H1 (cell line): ENCODE measurements around the gene SOX6. TPM values are rescaled to one million over a fixed set of nuclear protein-coding genes. Genes with fewer than 3 reads are reported as not detected.
A peak's percentile ranks its signal among the peaks of the same experiment; 100 is the strongest.

Experiments
- CTCF ChIA-PET: fragments of 300-600 bp; sonication (Branson Sonifier 250); formaldehyde crosslinking; loops from one replicate; lab custom pipeline; 2021; ENCODE audit not compliant: partially characterized antibody; lab: Charles Lee
- POLR2A ChIA-PET: fragments of 300-600 bp; sonication (Branson Sonifier 250); formaldehyde crosslinking; loops from one replicate; lab custom pipeline; 2021; ENCODE audit warnings: inconsistent platforms; ENCODE audit not compliant: partially characterized antibody; lab: Charles Lee
- DNase-seq, 2 experiments: peaks; one replicate each; pipeline versions ENCODE4 v3.0.0 to v3.0.0-alpha.2; 2010 to 2022; ENCODE audit warnings: low spot score in 2 of 2, low read depth in 1 of 2, mixed read lengths in 1 of 2
- FAIRE-seq: peaks from 2 replicates; lab custom pipeline; 2011; peaks lifted over from hg19 to GRCh38; lab: Jason Lieb, UNC
- H2AFZ ChIP-seq: 2 replicates; pipeline ENCODE4 v1.8.1; 2012; ENCODE audit warnings: low read length, inconsistent platforms
- H2AK5ac ChIP-seq: 2 replicates; pipeline ENCODE4 v1.6.1; 2013; ENCODE audit warnings: low read depth, low read length
- H2BK120ac ChIP-seq: replicated peaks from 2 replicates; pipeline ENCODE3; 2013; ENCODE audit warnings: low read depth, low read length, inconsistent platforms
- H2BK12ac ChIP-seq: 2 replicates; pipeline ENCODE4 v1.6.1; 2013; ENCODE audit warnings: low read depth, low read length
- H2BK15ac ChIP-seq: 2 replicates; pipeline ENCODE4 v1.6.1; 2013; ENCODE audit warnings: low read length
- H2BK20ac ChIP-seq: 2 replicates; pipeline ENCODE4 v1.6.1; 2013; ENCODE audit warnings: low read length
- H2BK5ac ChIP-seq: 2 replicates; pipeline ENCODE4 v1.6.1; 2013; ENCODE audit warnings: low read depth, low read length
- H3K14ac ChIP-seq: 2 replicates; pipeline ENCODE4 v1.6.1; 2013; ENCODE audit warnings: inconsistent platforms; ENCODE audit not compliant: insufficient read length
- H3K18ac ChIP-seq: 2 replicates; pipeline ENCODE4 v1.6.1; 2013; ENCODE audit warnings: low read length; ENCODE audit errors: extremely low read depth
- H3K23ac ChIP-seq: 2 replicates; pipeline ENCODE4 v1.6.1; 2013; ENCODE audit warnings: inconsistent platforms; ENCODE audit not compliant: insufficient read length
- H3K23me2 ChIP-seq: 2 replicates; pipeline ENCODE4 v1.6.1; 2013; ENCODE audit warnings: low read depth, low read length
- H3K27ac ChIP-seq: 2 replicates; pipeline ENCODE4 v1.6.1; 2011; ENCODE audit warnings: low read depth, low read length, inconsistent platforms
- H3K27me3 ChIP-seq, 4 experiments: replicated peaks in 1 of 4; 1 replicate in 1 of 4; 2 replicates in 3 of 4; pipeline versions ENCODE4 v1.6.1 to v1.8.1; 2011 to 2013; ENCODE audit warnings: low read length in 3 of 4, mild to moderate bottlenecking in 3 of 4, inconsistent platforms in 2 of 4, mixed read lengths in 2 of 4, moderate library complexity in 1 of 4; ENCODE audit not compliant: control insufficient read depth in 3 of 4, insufficient read depth in 3 of 4; ENCODE audit errors: extremely low read depth in 1 of 4
- H3K36me3 ChIP-seq, 4 experiments: 2 replicates each; pipeline versions ENCODE4 v1.6.1 to v1.8.1; 2011 to 2013; ENCODE audit warnings: mild to moderate bottlenecking in 4 of 4, low read length in 3 of 4, moderate library complexity in 2 of 4, control low read depth in 1 of 4, inconsistent platforms in 1 of 4; ENCODE audit not compliant: insufficient read depth in 4 of 4, control insufficient read depth in 2 of 4
- H3K4ac ChIP-seq: replicated peaks from 2 replicates; pipeline ENCODE3; 2013; ENCODE audit warnings: low read length, low read depth, mixed read lengths, inconsistent platforms; ENCODE audit not compliant: insufficient read length
- H3K4me1 ChIP-seq, 4 experiments: replicated peaks in 1 of 4; 1 replicate in 1 of 4; 2 replicates in 3 of 4; pipeline versions ENCODE4 v1.6.1 to v1.8.1; 2011 to 2013; ENCODE audit warnings: low read length in 3 of 4, inconsistent platforms in 2 of 4, mixed read lengths in 1 of 4; ENCODE audit not compliant: insufficient read depth in 4 of 4, control insufficient read depth in 3 of 4
- H3K4me2 ChIP-seq, 2 experiments: 2 replicates each; pipeline versions ENCODE4 v1.6.1 to v1.8.1; 2011 to 2013; ENCODE audit warnings: low read depth in 2 of 2, low read length in 2 of 2, control low read depth in 1 of 2, inconsistent platforms in 1 of 2, mild to moderate bottlenecking in 1 of 2; ENCODE audit not compliant: insufficient read depth in 1 of 2
- H3K4me3 ChIP-seq, 4 experiments: fragments of 200-600, 300-600 bp in 1 of 4; sonication (generic), shearing (Covaris generic), sonication (Bioruptor Twin) in 1 of 4; 2 replicates each; pipeline versions ENCODE4 v1.5.1 to v1.8.1; 2011 to 2016; ENCODE audit warnings: low read length in 4 of 4, low read depth in 3 of 4, control low read depth in 2 of 4, inconsistent platforms in 2 of 4, mild to moderate bottlenecking in 2 of 4, mixed read lengths in 1 of 4, moderate library complexity in 1 of 4; ENCODE audit not compliant: insufficient read depth in 2 of 4; ENCODE audit errors: extremely low read depth in 1 of 4
- H3K56ac ChIP-seq: replicated peaks from 2 replicates; pipeline ENCODE3; 2013; ENCODE audit warnings: low read depth, mild to moderate bottlenecking, mixed read lengths, low read length, inconsistent platforms; ENCODE audit not compliant: insufficient read length
- H3K79me1 ChIP-seq: 2 replicates; pipeline ENCODE4 v1.6.1; 2013; ENCODE audit warnings: low read depth, low read length, control low read depth
- H3K79me2 ChIP-seq, 2 experiments: 2 replicates each; pipeline versions ENCODE4 v1.6.1 to v1.8.1; 2012 to 2013; ENCODE audit warnings: low read length in 2 of 2, mild to moderate bottlenecking in 2 of 2, inconsistent platforms in 1 of 2; ENCODE audit not compliant: insufficient read depth in 2 of 2, control insufficient read depth in 1 of 2
- H3K9ac ChIP-seq, 4 experiments: replicated peaks in 1 of 4; 1 replicate in 1 of 4; 2 replicates in 3 of 4; pipeline versions ENCODE4 v1.6.1 to v1.8.1; 2011 to 2013; ENCODE audit warnings: low read depth in 3 of 4, low read length in 3 of 4, control low read depth in 2 of 4, mild to moderate bottlenecking in 2 of 4, moderate library complexity in 2 of 4, inconsistent platforms in 1 of 4; ENCODE audit errors: extremely low read depth in 1 of 4
- H3K9me3 ChIP-seq, 2 experiments: 2 replicates each; pipeline versions ENCODE4 v1.6.1 to v1.8.1; 2012 to 2013; ENCODE audit warnings: mild to moderate bottlenecking in 2 of 2, moderate library complexity in 2 of 2, control low read depth in 1 of 2, inconsistent platforms in 1 of 2, low read depth in 1 of 2, low read length in 1 of 2, mixed read lengths in 1 of 2; ENCODE audit not compliant: insufficient read depth in 2 of 2
- H4K20me1 ChIP-seq, 2 experiments: replicated peaks in 1 of 2; 2 replicates each; pipeline versions ENCODE3 to v1.8.1; 2011 to 2013; ENCODE audit warnings: inconsistent platforms in 2 of 2, low read length in 2 of 2, mild to moderate bottlenecking in 1 of 2; ENCODE audit not compliant: insufficient read depth in 2 of 2, control insufficient read depth in 1 of 2
- H4K5ac ChIP-seq: 2 replicates; pipeline ENCODE4 v1.6.1; 2013; ENCODE audit warnings: low read length, low read depth, mixed read lengths, inconsistent platforms; ENCODE audit not compliant: insufficient read length
- H4K8ac ChIP-seq: 2 replicates; pipeline ENCODE4 v1.8.0; 2013; ENCODE audit warnings: mild to moderate bottlenecking, moderate library complexity, low read length, inconsistent platforms; ENCODE audit not compliant: insufficient read depth; ENCODE audit errors: extremely low read depth
- H4K91ac ChIP-seq: replicated peaks from 2 replicates; pipeline ENCODE3; 2013; ENCODE audit warnings: low read length, mixed read lengths, inconsistent platforms; ENCODE audit not compliant: insufficient read length
- BCL11A ChIP-seq, 2 experiments: IDR thresholded peaks; one replicate each; pipeline ENCODE4 v1.6.1; 2011; ENCODE audit warnings: low read depth in 2 of 2, low read length in 2 of 2, mild to moderate bottlenecking in 2 of 2
- CREB1 ChIP-seq: IDR thresholded peaks from 2 replicates; pipeline ENCODE4 v1.6.1; 2012; ENCODE audit warnings: inconsistent platforms
- EZH2 ChIP-seq: fragments of 200-600 bp; sonication (generic); IDR thresholded peaks from 2 replicates; pipeline ENCODE4 v1.7.1; 2012; ENCODE audit warnings: low read depth, mild to moderate bottlenecking, moderate library complexity, low read length, inconsistent platforms; ENCODE audit not compliant: severe bottlenecking
- GABPA ChIP-seq: IDR thresholded peaks from 2 replicates; pipeline ENCODE4 v1.6.1; 2011; ENCODE audit warnings: mild to moderate bottlenecking, low read length, moderate library complexity, borderline replicate concordance; ENCODE audit not compliant: insufficient read depth
- POLR2AphosphoS5 ChIP-seq: IDR thresholded peaks from 2 replicates; pipeline ENCODE4 v1.6.1; 2011; ENCODE audit warnings: low read depth, low read length
- POU5F1 ChIP-seq: IDR thresholded peaks from 2 replicates; pipeline ENCODE4 v1.6.1; 2011; ENCODE audit warnings: low read depth, mild to moderate bottlenecking, low read length, moderate library complexity
- RXRA ChIP-seq: IDR thresholded peaks from 2 replicates; pipeline ENCODE4 v1.6.1; 2011; ENCODE audit warnings: low read depth, mild to moderate bottlenecking, low read length, moderate library complexity; ENCODE audit not compliant: insufficient read depth
- TCF12 ChIP-seq: IDR thresholded peaks from 2 replicates; pipeline ENCODE4 v1.6.1; 2011; ENCODE audit warnings: low read depth, mild to moderate bottlenecking, low read length
- WGBS, 2 experiments: shearing (Covaris generic) in 1 of 2; methylation state at CpG; one replicate each; pipeline versions ENCODE4 v1.1.6 to v1.1.7; 2013 to 2015; ENCODE audit warnings: low lambda C conversion rate in 2 of 2, mixed read lengths in 2 of 2, inconsistent platforms in 1 of 2, low coverage in 1 of 2, missing lambda C conversion rate in 1 of 2; ENCODE audit not compliant: insufficient replicate concordance in 2 of 2, insufficient coverage in 1 of 2, insufficient read length in 1 of 2; ENCODE audit errors: extremely low coverage in 1 of 2, missing lambda C conversion rate in 1 of 2; 5-methylcytosine and 5-hydroxymethylcytosine counted together
- polyA plus RNA-seq, 7 experiments: library from polyadenylated mRNA; depleted of rRNA in 3 of 7; stranded (reverse) in 5 of 7; unstranded in 2 of 7; fragments of >200 nt in 5 of 7; fragments of 200-250 nt in 2 of 7; gene quantifications; 1 replicate in 5 of 7; 2 replicates in 1 of 7; 4 replicates in 1 of 7; pipeline versions ENCODE4 v1.2.1 to v1.2.3, GENCODE V29; 2011 to 2013; ENCODE audit warnings: missing spikeins in 2 of 7, mixed read lengths in 2 of 7
- total RNA-seq: library from RNA; stranded (reverse); fragmentation: NEBNext Ultra II Directional; extraction: Animal tissue kit (Norgen Biotek cat#: 25700); gene quantifications from 2 replicates; pipeline ENCODE4 v1.2.1, GENCODE V29; 2021
- TF ChIP-seq, protein P1 (sequence below): IDR thresholded peaks from 2 replicates; pipeline ENCODE4 v1.6.1; 2012; ENCODE audit warnings: inconsistent platforms
- TF ChIP-seq, protein P2 (sequence below): IDR thresholded peaks from 2 replicates; pipeline ENCODE4 v1.6.1; 2012; ENCODE audit warnings: inconsistent platforms
- TF ChIP-seq, protein P3 (sequence below): IDR thresholded peaks from 2 replicates; pipeline ENCODE4 v1.6.1; 2011; ENCODE audit warnings: low read depth, mild to moderate bottlenecking, low read length; ENCODE audit not compliant: insufficient read depth

The SOX6 gene
- total and polyA plus RNA-seq, 2 of the 8 experiments (the other 6 are each of a cell fraction or from before 2014, with no cell fraction given): 0.09 TPM; not detected in 1

DNA sequence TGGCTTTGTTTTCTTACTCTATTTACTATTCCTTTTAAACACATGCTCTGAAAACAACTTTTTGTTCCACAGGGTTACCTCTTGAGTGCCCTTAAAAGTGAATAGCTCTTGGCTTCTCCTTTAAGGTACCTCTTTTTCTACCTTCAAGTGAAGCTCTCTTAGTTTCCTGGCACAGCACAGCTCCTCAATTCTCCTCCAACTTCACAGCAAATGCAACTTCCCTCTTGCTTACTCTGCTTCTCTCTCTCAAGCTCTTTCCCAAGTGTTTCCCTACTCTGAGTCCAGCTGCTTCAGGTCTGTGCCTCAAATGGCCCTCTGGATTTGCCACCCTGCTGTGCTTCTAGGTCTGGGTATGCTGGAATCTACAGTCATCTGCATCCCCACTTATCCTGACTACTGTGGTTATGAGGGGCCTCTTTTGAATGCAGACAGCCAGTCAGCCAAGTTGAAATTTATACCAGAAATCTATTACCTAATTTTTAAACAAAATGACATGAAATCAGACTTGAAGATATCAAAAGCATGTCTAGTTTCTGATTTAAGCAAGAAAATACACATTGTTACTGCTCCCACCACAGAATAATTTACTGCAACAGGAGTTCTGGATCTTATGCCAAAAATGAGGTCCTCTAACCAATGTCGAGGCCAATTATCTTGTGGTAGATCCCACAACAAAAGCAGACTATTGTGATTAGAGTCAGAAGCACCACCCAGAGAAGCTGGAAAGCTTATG, 371.1 kb downstream of the SOX6 start:
- H4K5ac ChIP-seq: no peak overlapping the region
- no peaks in the 10 kb centered on the region for H3K4me1 ChIP-seq
- no peak overlapping the region for H4K8ac ChIP-seq
- peaks cover 0 to 2% of the 10 kb centered on the region in 2 experiments for H4K20me1 ChIP-seq
- H3K9ac ChIP-seq: no peak overlapping the region
- no peak overlapping the region for H3K14ac ChIP-seq
- no peaks in the 10 kb centered on the region for H3K79me1 ChIP-seq
- no peaks in the 10 kb centered on the region for H3K36me3 ChIP-seq
- H3K23me2 ChIP-seq: peaks cover 2% of the 10 kb centered on the region; the same call in 1 of the 2 replicates
- POLR2A ChIA-PET: no interaction called here
- no peaks in the 10 kb centered on the region for H3K9me3 ChIP-seq
- H3K27me3 ChIP-seq: peaks cover 7 to 29% (median 20%) of the 10 kb centered on the region in 4 experiments
- no peak overlapping the region for H3K4me2 ChIP-seq
- no peak overlapping the region for H3K4me3 ChIP-seq
- no peak overlapping the region for H4K91ac ChIP-seq
- DNase-seq (no peak), FAIRE-seq (no peak)
- H2AFZ ChIP-seq: no peak overlapping the region
- no peaks in the 10 kb centered on the region for H3K79me2 ChIP-seq
- H3K18ac ChIP-seq: no peak overlapping the region
- H2BK12ac ChIP-seq: no peak overlapping the region
- no peak overlapping the region for H3K56ac ChIP-seq
- H2BK5ac ChIP-seq: no peak overlapping the region
- CTCF ChIA-PET: interaction anchor here (0.8 to 4.5 kb wide), 4 partner anchors 9 to 629 kb away, joined by 3 to 31 read pairs (median 8); no protein-coding TSS in a partner anchor
- no peak overlapping the region for H2BK15ac ChIP-seq
- no peak overlapping the region for H2BK20ac ChIP-seq
- no peak overlapping the region for H2BK120ac ChIP-seq
- peak overlapping the region; percentile 89 for H3K23ac ChIP-seq
- no peak overlapping the region for H2AK5ac ChIP-seq
- H3K27ac ChIP-seq: no peak overlapping the region
- H3K4ac ChIP-seq: no peak overlapping the region
- WGBS, 2 experiments: 87% methylated on average over 1 of the region's 1 CpG; no CpG with 5 or more reads in 1 of the 2 experiments
- TF ChIP-seq, protein P1, sequence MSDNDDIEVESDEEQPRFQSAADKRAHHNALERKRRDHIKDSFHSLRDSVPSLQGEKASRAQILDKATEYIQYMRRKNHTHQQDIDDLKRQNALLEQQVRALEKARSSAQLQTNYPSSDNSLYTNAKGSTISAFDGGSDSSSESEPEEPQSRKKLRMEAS: no peak
- TF ChIP-seq GABPA (no peak), POU5F1 (no peak), CREB1 (no peak), POLR2AphosphoS5 (no peak), TCF12 (no peak), BCL11A (IDR thresholded peaks at IDR 0.05; ENCODE audit: low read depth in 2 of 2, low read length in 2 of 2) (no peak), RXRA (no peak), EZH2 (no peak)
- TF ChIP-seq, protein P2, sequence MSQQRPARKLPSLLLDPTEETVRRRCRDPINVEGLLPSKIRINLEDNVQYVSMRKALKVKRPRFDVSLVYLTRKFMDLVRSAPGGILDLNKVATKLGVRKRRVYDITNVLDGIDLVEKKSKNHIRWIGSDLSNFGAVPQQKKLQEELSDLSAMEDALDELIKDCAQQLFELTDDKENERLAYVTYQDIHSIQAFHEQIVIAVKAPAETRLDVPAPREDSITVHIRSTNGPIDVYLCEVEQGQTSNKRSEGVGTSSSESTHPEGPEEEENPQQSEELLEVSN: no peak
- TF ChIP-seq, protein P3, sequence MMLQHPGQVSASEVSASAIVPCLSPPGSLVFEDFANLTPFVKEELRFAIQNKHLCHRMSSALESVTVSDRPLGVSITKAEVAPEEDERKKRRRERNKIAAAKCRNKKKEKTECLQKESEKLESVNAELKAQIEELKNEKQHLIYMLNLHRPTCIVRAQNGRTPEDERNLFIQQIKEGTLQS: no peak
